Activated T-cell treated with anti-CD3 and anti-CD28 coated beads, Interleukin-2, amount 50 U/mL, for 24 hours (primary cell): ENCODE data around the gene EEF1E1.
A peak's percentile ranks its signal among the peaks of the same experiment; 100 is the strongest.

ENCODE experiments used
- DNase-seq: peaks from one replicate; pipeline ENCODE4 v3.0.0-alpha.2; 2020
- H3K27ac Mint-ChIP-seq: 2 replicates; pipeline ENCODE4 v1.8.0; 2020; ENCODE audit warnings: mild to moderate bottlenecking, mixed read lengths
- H3K27me3 Mint-ChIP-seq: 2 replicates; pipeline ENCODE4 v1.8.0; 2020; ENCODE audit warnings: mixed read lengths
- H3K36me3 Mint-ChIP-seq: 2 replicates; pipeline ENCODE4 v1.8.0; 2020; ENCODE audit warnings: low read depth, mixed read lengths
- H3K4me1 Mint-ChIP-seq: 2 replicates; pipeline ENCODE4 v1.8.0; 2020; ENCODE audit warnings: low read depth, mixed read lengths
- H3K4me3 Mint-ChIP-seq: 2 replicates; pipeline ENCODE4 v1.8.0; 2020; ENCODE audit warnings: mild to moderate bottlenecking, moderate library complexity, mixed read lengths
- H3K9me3 Mint-ChIP-seq: 2 replicates; pipeline ENCODE4 v1.8.0; 2020; ENCODE audit warnings: mixed read lengths

The EEF1E1 gene

GRCh38 chr6:8108759-8109539, 6.6 kb upstream of the EEF1E1 start:
- DNase-seq = no peak
- Mint-ChIP-seq H3K4me3 (no peak overlapping the region), H3K36me3 (no peaks in the 10 kb centered on the region), H3K27ac (no peak overlapping the region), H3K27me3 (peaks cover 44% of the 10 kb centered on the region), H3K9me3 (no peaks in the 10 kb centered on the region), H3K4me1 (no peaks in the 10 kb centered on the region)

GRCh38 chr6:8108031-8108660, 5.8 kb upstream of the EEF1E1 start:
- H3K27ac Mint-ChIP-seq = no peak overlapping the region
- no peaks in the 10 kb centered on the region for H3K36me3 Mint-ChIP-seq
- no peak overlapping the region for H3K4me3 Mint-ChIP-seq
- no peak for DNase-seq
- H3K9me3 Mint-ChIP-seq = no peaks in the 10 kb centered on the region
- peaks cover 43% of the 10 kb centered on the region for H3K27me3 Mint-ChIP-seq
- no peaks in the 10 kb centered on the region for H3K4me1 Mint-ChIP-seq

- H3K9me3 Mint-ChIP-seq = no peaks in the 10 kb centered on the region
- H3K27ac Mint-ChIP-seq = no peak overlapping the region
- DNase-seq = no peak
- H3K4me1 Mint-ChIP-seq = peaks cover 10% of the 10 kb centered on the region
- peaks cover 13% of the 10 kb centered on the region for H3K36me3 Mint-ChIP-seq
- H3K27me3 Mint-ChIP-seq = peaks cover 37% of the 10 kb centered on the region
- no peak overlapping the region for H3K4me3 Mint-ChIP-seq
Observed at GRCh38 chr6:8105791-8106190, 3.4 kb upstream of the EEF1E1 start.

GRCh38 chr6:8103726-8104125, 1.4 kb upstream of the EEF1E1 start:
- Mint-ChIP-seq H3K36me3 (peaks cover 33% of the 10 kb centered on the region), H3K4me3 (no peak overlapping the region), H3K9me3 (no peaks in the 10 kb centered on the region), H3K27me3 (peaks cover 27% of the 10 kb centered on the region), H3K4me1 (peaks cover 26% of the 10 kb centered on the region), H3K27ac (no peak overlapping the region)
- DNase-seq = no peak

GRCh38 chr6:8100159-8100854, 2.0 kb downstream of the EEF1E1 start:
- H3K27ac Mint-ChIP-seq = peak overlapping the region; percentile 64
- peaks cover 3% of the 10 kb centered on the region for H3K27me3 Mint-ChIP-seq
- H3K4me3 Mint-ChIP-seq = peak overlapping the region; percentile 68
- H3K9me3 Mint-ChIP-seq = no peaks in the 10 kb centered on the region
- H3K36me3 Mint-ChIP-seq = peaks cover 63% of the 10 kb centered on the region
- peaks cover 40% of the 10 kb centered on the region for H3K4me1 Mint-ChIP-seq
- no peak for DNase-seq

- H3K27ac Mint-ChIP-seq = no peak overlapping the region
Observed at GRCh38 chr6:8090650-8091049, 11.7 kb downstream of the EEF1E1 start.

GRCh38 chr6:8088886-8089285, 13.5 kb downstream of the EEF1E1 start:
- Mint-ChIP-seq H3K4me3 (no peak overlapping the region), H3K27ac (no peak overlapping the region), H3K36me3 (peaks cover 91% of the 10 kb centered on the region), H3K27me3 (no peaks in the 10 kb centered on the region), H3K9me3 (peaks cover 7% of the 10 kb centered on the region), H3K4me1 (peaks cover 25% of the 10 kb centered on the region)
- no peak for DNase-seq

More at GRCh38 chr6:8090650-8091049, 11.7 kb downstream of the EEF1E1 start:
- no peak for DNase-seq
- Mint-ChIP-seq H3K9me3 (peaks cover 7% of the 10 kb centered on the region), H3K4me1 (peaks cover 23% of the 10 kb centered on the region), H3K4me3 (no peak overlapping the region), H3K36me3 (peaks cover 90% of the 10 kb centered on the region), H3K27me3 (no peaks in the 10 kb centered on the region)

GRCh38 chr6:8087870-8088754, 14.2 kb downstream of the EEF1E1 start:
- Mint-ChIP-seq H3K27me3 (no peaks in the 10 kb centered on the region), H3K9me3 (peaks cover 7% of the 10 kb centered on the region), H3K4me3 (no peak overlapping the region), H3K27ac (no peak overlapping the region), H3K36me3 (peaks cover 93% of the 10 kb centered on the region), H3K4me1 (peaks cover 33% of the 10 kb centered on the region)
- no peak for DNase-seq

- H3K27me3 Mint-ChIP-seq = no peaks in the 10 kb centered on the region
- H3K9me3 Mint-ChIP-seq = peaks cover 7% of the 10 kb centered on the region
- H3K36me3 Mint-ChIP-seq = peaks cover 94% of the 10 kb centered on the region
- peaks cover 37% of the 10 kb centered on the region for H3K4me1 Mint-ChIP-seq
- H3K27ac Mint-ChIP-seq = peak overlapping the region; percentile 85
- H3K4me3 Mint-ChIP-seq = no peak overlapping the region
- no peak for DNase-seq
Observed at GRCh38 chr6:8086755-8087306, 15.5 kb downstream of the EEF1E1 start.

GRCh38 chr6:8085053-8085511, 17.3 kb downstream of the EEF1E1 start:
- H3K4me1 Mint-ChIP-seq = peaks cover 46% of the 10 kb centered on the region
- H3K9me3 Mint-ChIP-seq = peaks cover 2% of the 10 kb centered on the region
- DNase-seq = no peak
- peaks cover 95% of the 10 kb centered on the region for H3K36me3 Mint-ChIP-seq
- no peak overlapping the region for H3K4me3 Mint-ChIP-seq
- H3K27me3 Mint-ChIP-seq = no peaks in the 10 kb centered on the region
- H3K27ac Mint-ChIP-seq = no peak overlapping the region

GRCh38 chr6:8084586-8084985, 17.8 kb downstream of the EEF1E1 start:
- no peaks in the 10 kb centered on the region for H3K27me3 Mint-ChIP-seq
- no peak overlapping the region for H3K27ac Mint-ChIP-seq
- H3K36me3 Mint-ChIP-seq = peaks cover 99% of the 10 kb centered on the region
- no peak for DNase-seq
- peaks cover 2% of the 10 kb centered on the region for H3K9me3 Mint-ChIP-seq
- no peak overlapping the region for H3K4me3 Mint-ChIP-seq
- peaks cover 50% of the 10 kb centered on the region for H3K4me1 Mint-ChIP-seq

- DNase-seq = no peak
- Mint-ChIP-seq H3K4me3 (no peak overlapping the region), H3K4me1 (peaks cover 53% of the 10 kb centered on the region), H3K9me3 (no peaks in the 10 kb centered on the region), H3K36me3 (peaks cover 99% of the 10 kb centered on the region), H3K27ac (peak overlapping the region; percentile 74), H3K27me3 (no peaks in the 10 kb centered on the region)
Observed at GRCh38 chr6:8082954-8083858, 19.1 kb downstream of the EEF1E1 start.

- Mint-ChIP-seq H3K27ac (peak overlapping the region; percentile 38), H3K36me3 (peaks cover 99% of the 10 kb centered on the region), H3K4me1 (peaks cover 53% of the 10 kb centered on the region), H3K4me3 (no peak overlapping the region), H3K9me3 (no peaks in the 10 kb centered on the region), H3K27me3 (no peaks in the 10 kb centered on the region)
- no peak for DNase-seq
Observed at GRCh38 chr6:8082572-8082953, 19.8 kb downstream of the EEF1E1 start.
